GM23338 (cell line): ENCODE data around the gene SHISAL2A. TPM values are rescaled to one million over a fixed set of nuclear protein-coding genes. Genes with fewer than 3 reads are reported as not detected.

Experiments
- CREB1 ChIP-seq: fragments of 250-450 bp; sonication (Bioruptor Pico); IDR thresholded peaks from 2 replicates; pipeline ENCODE4 v1.5.0; 2020; ENCODE audit warnings: low read depth, mild to moderate bottlenecking, moderate library complexity
- EZH2phosphoT487 ChIP-seq: fragments of 200-600 bp; sonication (generic); IDR thresholded peaks from one replicate; pipeline ENCODE4 v1.8.1; 2018; ENCODE audit warnings: antibody characterized with exemption; ENCODE audit not compliant: unreplicated experiment
- ZNF462 ChIP-seq: fragments of 250-450 bp; sonication (Bioruptor Pico); IDR thresholded peaks from 2 replicates; pipeline ENCODE4 v1.5.0; 2020; ENCODE audit warnings: mild to moderate bottlenecking, moderate library complexity
- polyA plus RNA-seq: library from polyadenylated mRNA; unstranded; fragments of >200 nt; fragmentation: Nextera tagmentation; extraction: Ambion mirVana; gene quantifications from 2 replicates; pipeline ENCODE4 v1.2.1, GENCODE V29; 2016
- total RNA-seq: library from RNA; depleted of rRNA; stranded (reverse); fragments of >200 nt; shearing (Covaris generic); gene quantifications from 2 replicates; pipeline ENCODE4 v1.2.3, GENCODE V29; 2014
- TF ChIP-seq, protein P1 (sequence below): IDR thresholded peaks from one replicate; pipeline ENCODE4 v1.6.1; 2018; ENCODE audit warnings: antibody characterized with exemption; ENCODE audit not compliant: unreplicated experiment
- TF ChIP-seq, protein P2 (sequence below), 2 experiments: fragments of 200-600 bp in 1 of 2; sonication (generic) in 1 of 2; conservative IDR thresholded peaks; 2 replicates each; pipeline versions ENCODE4 v1.5.1 to v1.6.1; 2016 to 2017; ENCODE audit warnings: antibody characterized with exemption in 2 of 2, low read depth in 2 of 2, mild to moderate bottlenecking in 2 of 2, moderate library complexity in 1 of 2

The SHISAL2A gene
- total and polyA plus RNA-seq, 2 experiments from 2014 or later = 0.10 to 1.2 TPM

GRCh38 chr1:52662645-52663313 lies 29.8 kb downstream of the SHISAL2A start (continued):
- TF ChIP-seq ZNF462 (CRISPR knock-in tag) (no peak), EZH2phosphoT487 (no peak), CREB1 (no peak)
- TF ChIP-seq, protein P1, sequence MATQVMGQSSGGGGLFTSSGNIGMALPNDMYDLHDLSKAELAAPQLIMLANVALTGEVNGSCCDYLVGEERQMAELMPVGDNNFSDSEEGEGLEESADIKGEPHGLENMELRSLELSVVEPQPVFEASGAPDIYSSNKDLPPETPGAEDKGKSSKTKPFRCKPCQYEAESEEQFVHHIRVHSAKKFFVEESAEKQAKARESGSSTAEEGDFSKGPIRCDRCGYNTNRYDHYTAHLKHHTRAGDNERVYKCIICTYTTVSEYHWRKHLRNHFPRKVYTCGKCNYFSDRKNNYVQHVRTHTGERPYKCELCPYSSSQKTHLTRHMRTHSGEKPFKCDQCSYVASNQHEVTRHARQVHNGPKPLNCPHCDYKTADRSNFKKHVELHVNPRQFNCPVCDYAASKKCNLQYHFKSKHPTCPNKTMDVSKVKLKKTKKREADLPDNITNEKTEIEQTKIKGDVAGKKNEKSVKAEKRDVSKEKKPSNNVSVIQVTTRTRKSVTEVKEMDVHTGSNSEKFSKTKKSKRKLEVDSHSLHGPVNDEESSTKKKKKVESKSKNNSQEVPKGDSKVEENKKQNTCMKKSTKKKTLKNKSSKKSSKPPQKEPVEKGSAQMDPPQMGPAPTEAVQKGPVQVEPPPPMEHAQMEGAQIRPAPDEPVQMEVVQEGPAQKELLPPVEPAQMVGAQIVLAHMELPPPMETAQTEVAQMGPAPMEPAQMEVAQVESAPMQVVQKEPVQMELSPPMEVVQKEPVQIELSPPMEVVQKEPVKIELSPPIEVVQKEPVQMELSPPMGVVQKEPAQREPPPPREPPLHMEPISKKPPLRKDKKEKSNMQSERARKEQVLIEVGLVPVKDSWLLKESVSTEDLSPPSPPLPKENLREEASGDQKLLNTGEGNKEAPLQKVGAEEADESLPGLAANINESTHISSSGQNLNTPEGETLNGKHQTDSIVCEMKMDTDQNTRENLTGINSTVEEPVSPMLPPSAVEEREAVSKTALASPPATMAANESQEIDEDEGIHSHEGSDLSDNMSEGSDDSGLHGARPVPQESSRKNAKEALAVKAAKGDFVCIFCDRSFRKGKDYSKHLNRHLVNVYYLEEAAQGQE = no peak
- TF ChIP-seq, protein P2, sequence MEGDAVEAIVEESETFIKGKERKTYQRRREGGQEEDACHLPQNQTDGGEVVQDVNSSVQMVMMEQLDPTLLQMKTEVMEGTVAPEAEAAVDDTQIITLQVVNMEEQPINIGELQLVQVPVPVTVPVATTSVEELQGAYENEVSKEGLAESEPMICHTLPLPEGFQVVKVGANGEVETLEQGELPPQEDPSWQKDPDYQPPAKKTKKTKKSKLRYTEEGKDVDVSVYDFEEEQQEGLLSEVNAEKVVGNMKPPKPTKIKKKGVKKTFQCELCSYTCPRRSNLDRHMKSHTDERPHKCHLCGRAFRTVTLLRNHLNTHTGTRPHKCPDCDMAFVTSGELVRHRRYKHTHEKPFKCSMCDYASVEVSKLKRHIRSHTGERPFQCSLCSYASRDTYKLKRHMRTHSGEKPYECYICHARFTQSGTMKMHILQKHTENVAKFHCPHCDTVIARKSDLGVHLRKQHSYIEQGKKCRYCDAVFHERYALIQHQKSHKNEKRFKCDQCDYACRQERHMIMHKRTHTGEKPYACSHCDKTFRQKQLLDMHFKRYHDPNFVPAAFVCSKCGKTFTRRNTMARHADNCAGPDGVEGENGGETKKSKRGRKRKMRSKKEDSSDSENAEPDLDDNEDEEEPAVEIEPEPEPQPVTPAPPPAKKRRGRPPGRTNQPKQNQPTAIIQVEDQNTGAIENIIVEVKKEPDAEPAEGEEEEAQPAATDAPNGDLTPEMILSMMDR (conservative IDR thresholded peaks at IDR 0.05; ENCODE audit: low read depth in 2 of 2) = no peak
